PC-3 (cell line): ENCODE results near the gene APIP.
"Not testable (repeated sequence)": the region's sequence is repeated elsewhere in the genome, so short reads cannot be mapped to it uniquely, and the experiment has no call there.

ENCODE experiments used
- EZH2 ChIP-seq: fragments of 300-600 bp; sonication (generic); IDR thresholded peaks from one replicate; pipeline ENCODE4 v1.6.1; 2017; ENCODE audit warnings: antibody characterized with exemption, mild to moderate bottlenecking, low read length; ENCODE audit not compliant: unreplicated experiment
- TF ChIP-seq, protein P1 (sequence below): fragments of 300-600 bp; sonication (generic); conservative IDR thresholded peaks from 2 replicates; pipeline ENCODE4 v1.5.1; 2017; ENCODE audit warnings: antibody characterized with exemption, low read depth, mild to moderate bottlenecking, low read length

DNA sequence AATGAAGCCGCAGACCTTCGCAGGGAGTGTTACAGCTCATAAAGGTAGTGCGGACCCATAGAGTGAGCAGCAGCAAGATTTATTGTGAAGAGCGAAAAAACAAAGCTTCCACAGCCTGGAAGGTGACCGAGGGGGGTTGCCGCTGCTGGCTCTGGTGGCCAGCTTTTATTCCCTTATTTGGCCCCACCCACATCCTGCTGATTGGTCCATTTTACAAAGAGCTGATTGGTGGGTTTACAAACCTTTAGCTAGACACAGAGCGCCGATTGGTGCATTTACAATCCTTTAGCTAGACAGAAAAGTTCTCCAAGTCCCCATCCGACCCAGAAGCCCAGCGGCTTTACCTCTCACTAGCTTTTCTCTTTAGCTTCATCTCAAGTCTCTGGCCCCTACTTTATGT, 2.6 kb downstream of the APIP start:
- TF ChIP-seq, protein P1, sequence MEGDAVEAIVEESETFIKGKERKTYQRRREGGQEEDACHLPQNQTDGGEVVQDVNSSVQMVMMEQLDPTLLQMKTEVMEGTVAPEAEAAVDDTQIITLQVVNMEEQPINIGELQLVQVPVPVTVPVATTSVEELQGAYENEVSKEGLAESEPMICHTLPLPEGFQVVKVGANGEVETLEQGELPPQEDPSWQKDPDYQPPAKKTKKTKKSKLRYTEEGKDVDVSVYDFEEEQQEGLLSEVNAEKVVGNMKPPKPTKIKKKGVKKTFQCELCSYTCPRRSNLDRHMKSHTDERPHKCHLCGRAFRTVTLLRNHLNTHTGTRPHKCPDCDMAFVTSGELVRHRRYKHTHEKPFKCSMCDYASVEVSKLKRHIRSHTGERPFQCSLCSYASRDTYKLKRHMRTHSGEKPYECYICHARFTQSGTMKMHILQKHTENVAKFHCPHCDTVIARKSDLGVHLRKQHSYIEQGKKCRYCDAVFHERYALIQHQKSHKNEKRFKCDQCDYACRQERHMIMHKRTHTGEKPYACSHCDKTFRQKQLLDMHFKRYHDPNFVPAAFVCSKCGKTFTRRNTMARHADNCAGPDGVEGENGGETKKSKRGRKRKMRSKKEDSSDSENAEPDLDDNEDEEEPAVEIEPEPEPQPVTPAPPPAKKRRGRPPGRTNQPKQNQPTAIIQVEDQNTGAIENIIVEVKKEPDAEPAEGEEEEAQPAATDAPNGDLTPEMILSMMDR = not testable (repeated sequence)
- not testable (repeated sequence) for TF ChIP-seq EZH2
